Stimulated activated CD8-positive, alpha-beta memory T cell treated with anti-CD3 and anti-CD28 coated beads, Interleukin-15, amount 100 ng/mL, for 24 hours (primary cell): ENCODE results near the gene NUP93.

Source experiments
- DNase-seq: peaks from one replicate; pipeline ENCODE4 v3.0.0-alpha.2; 2020; ENCODE audit warnings: low read depth

Gene NUP93

GRCh38 chr16:56894331-56894917 lies 164.5 kb downstream of the NUP93 start:
- no peak for DNase-seq

- DNase-seq = no peak
Measured at GRCh38 chr16:56895813-56896212, 165.9 kb downstream of the NUP93 start.

GRCh38 chr16:56896244-56896643 lies 166.3 kb downstream of the NUP93 start:
- DNase-seq = no peak

- DNase-seq = no peak
Measured at GRCh38 chr16:56897026-56897799, 167.3 kb downstream of the NUP93 start.

- no peak for DNase-seq
Measured at GRCh38 chr16:56898847-56899246, 168.9 kb downstream of the NUP93 start.
